IMR-90 (cell line): ENCODE results near the gene CNPY1. TPM values are rescaled to one million over a fixed set of nuclear protein-coding genes. Genes with fewer than 3 reads are reported as not detected.

Source experiments
- ATAC-seq: fragments of 200-7000 bp; cut with Tn5 transposase; 2 replicates; pipeline ENCODE4 v1.9.1; 2020; ENCODE audit warnings: low read depth, mild to moderate bottlenecking, moderate library complexity
- BruUV-seq: library from RNA; stranded (reverse); fragments of 400-500 nt; replicated peaks from 2 replicates; lab custom pipeline; 2021; lab: Mats Ljungman, UMichigan
- CTCF ChIA-PET: fragments of 300-600 bp; formaldehyde crosslinking; extraction: SDS; loops from one replicate; lab custom pipeline; 2021; ENCODE audit warnings: antibody characterized with exemption; lab: Yijun Ruan, JAX
- POLR2A ChIA-PET: fragments of 300-600 bp; sonication (Branson Sonifier 250); formaldehyde crosslinking; loops from one replicate; lab custom pipeline; 2022; ENCODE audit warnings: antibody characterized with exemption; ENCODE audit not compliant: unreplicated experiment; lab: Charles Lee
- DNase-seq: peaks from one replicate; pipeline ENCODE4 v3.0.0; 2013
- H2AFZ ChIP-seq: replicated peaks from 2 replicates; pipeline ENCODE3; 2013; ENCODE audit warnings: low read length, mild to moderate bottlenecking; ENCODE audit not compliant: poor library complexity
- H2AK5ac ChIP-seq: 2 replicates; pipeline ENCODE4 v1.6.1; 2013; ENCODE audit warnings: low read depth, low read length, inconsistent platforms
- H2AK9ac ChIP-seq: replicated peaks from 2 replicates; pipeline ENCODE3; 2013; ENCODE audit warnings: mild to moderate bottlenecking, low read depth, low read length, moderate library complexity; ENCODE audit not compliant: poor library complexity
- H2BK120ac ChIP-seq: 2 replicates; pipeline ENCODE4 v1.6.1; 2013; ENCODE audit warnings: low read depth, low read length, inconsistent platforms
- H2BK15ac ChIP-seq: 3 replicates; pipeline ENCODE4 v1.6.1; 2013; ENCODE audit warnings: low read depth, low read length, inconsistent platforms
- H2BK20ac ChIP-seq: 2 replicates; pipeline ENCODE4 v1.6.1; 2013; ENCODE audit warnings: low read depth, mild to moderate bottlenecking, inconsistent platforms, low read length, moderate library complexity
- H2BK5ac ChIP-seq: 2 replicates; pipeline ENCODE4 v1.6.1; 2013; ENCODE audit warnings: mild to moderate bottlenecking, low read depth, low read length, inconsistent platforms; ENCODE audit not compliant: poor library complexity, severe bottlenecking
- H3K14ac ChIP-seq: replicated peaks from 2 replicates; pipeline ENCODE4 v1.6.1; 2013; ENCODE audit warnings: low read depth, low read length, inconsistent platforms
- H3K18ac ChIP-seq: 2 replicates; pipeline ENCODE4 v1.6.1; 2013; ENCODE audit warnings: low read depth, low read length, control low read depth
- H3K23ac ChIP-seq: 2 replicates; pipeline ENCODE4 v1.6.1; 2013; ENCODE audit warnings: low read depth, low read length, inconsistent platforms
- H3K27ac ChIP-seq: 2 replicates; pipeline ENCODE4 v1.5.1; 2013; ENCODE audit warnings: mild to moderate bottlenecking, control low read depth, low read length; ENCODE audit not compliant: insufficient read depth
- H3K27me3 ChIP-seq: 2 replicates; pipeline ENCODE4 v1.6.1; 2013; ENCODE audit warnings: low read length; ENCODE audit not compliant: control insufficient read depth, insufficient read depth
- H3K36me3 ChIP-seq: 2 replicates; pipeline ENCODE4 v1.6.1; 2013; ENCODE audit warnings: low read length, mixed read lengths; ENCODE audit not compliant: control insufficient read depth, insufficient read depth
- H3K4ac ChIP-seq: 2 replicates; pipeline ENCODE4 v1.6.1; 2013; ENCODE audit warnings: low read depth, low read length, inconsistent platforms
- H3K4me1 ChIP-seq: 2 replicates; pipeline ENCODE4 v1.6.1; 2013; ENCODE audit warnings: low read length, mixed read lengths; ENCODE audit not compliant: control insufficient read depth, insufficient read depth
- H3K4me2 ChIP-seq: 2 replicates; pipeline ENCODE4 v1.6.1; 2013; ENCODE audit warnings: low read depth, mild to moderate bottlenecking, control low read depth, low read length, moderate library complexity
- H3K4me3 ChIP-seq: 2 replicates; pipeline ENCODE4 v1.5.1; 2013; ENCODE audit warnings: low read depth, mild to moderate bottlenecking, control low read depth, low read length, moderate library complexity; ENCODE audit not compliant: insufficient read depth
- H3K56ac ChIP-seq: 2 replicates; pipeline ENCODE4 v1.6.1; 2013; ENCODE audit warnings: low read length, inconsistent platforms; ENCODE audit not compliant: insufficient read depth; ENCODE audit errors: extremely low read depth
- H3K79me1 ChIP-seq, 2 experiments: 2 replicates each; pipeline ENCODE4 v1.6.1; 2013; ENCODE audit warnings: low read length in 2 of 2, inconsistent platforms in 1 of 2, low read depth in 1 of 2
- H3K9ac ChIP-seq: 2 replicates; pipeline ENCODE4 v1.6.1; 2013; ENCODE audit warnings: low read depth, low read length, control low read depth
- H3K9me1 ChIP-seq: 2 replicates; pipeline ENCODE4 v1.6.1; 2013; ENCODE audit warnings: low read length, inconsistent platforms; ENCODE audit not compliant: insufficient read depth
- H3K9me3 ChIP-seq: 2 replicates; pipeline ENCODE4 v1.6.1; 2013; ENCODE audit warnings: low read length; ENCODE audit not compliant: control insufficient read depth, insufficient read depth
- H4K20me1 ChIP-seq: 2 replicates; pipeline ENCODE4 v1.6.1; 2013; ENCODE audit warnings: low read length, inconsistent platforms; ENCODE audit not compliant: insufficient read depth
- H4K5ac ChIP-seq: 2 replicates; pipeline ENCODE4 v1.6.1; 2013; ENCODE audit warnings: mild to moderate bottlenecking, low read depth, low read length, control low read depth
- H4K8ac ChIP-seq, 2 experiments: 2 replicates each; pipeline ENCODE4 v1.6.1; 2013; ENCODE audit warnings: low read depth in 2 of 2, low read length in 2 of 2, control low read depth in 1 of 2, inconsistent platforms in 1 of 2
- H4K91ac ChIP-seq: 2 replicates; pipeline ENCODE4 v1.6.1; 2013; ENCODE audit warnings: low read depth, low read length, inconsistent platforms; ENCODE audit not compliant: insufficient read depth
- BHLHE40 ChIP-seq: fragments of 150-350 bp; IDR thresholded peaks from 2 replicates; pipeline ENCODE4 v1.6.1; 2016; ENCODE audit warnings: mild to moderate bottlenecking, low read depth, low read length
- CEBPB ChIP-seq: IDR thresholded peaks from 2 replicates; pipeline ENCODE4 v1.6.1; 2012; ENCODE audit warnings: low read depth, low read length, improper control_type of control experiment
- CHD1 ChIP-seq: IDR thresholded peaks from 2 replicates; pipeline ENCODE4 v1.6.1; 2012; ENCODE audit warnings: low read depth, low read length, improper control_type of control experiment
- CTCF ChIP-seq: conservative IDR thresholded peaks from 2 replicates; pipeline ENCODE4 v1.5.1; 2012; ENCODE audit warnings: mild to moderate bottlenecking, low read depth, low read length, improper control_type of control experiment
- FOS ChIP-seq: fragments of 150-350 bp; IDR thresholded peaks from 2 replicates; pipeline ENCODE4 v1.6.1; 2016; ENCODE audit warnings: low read depth, low read length
- MAFK ChIP-seq: IDR thresholded peaks from 2 replicates; pipeline ENCODE4 v1.6.1; 2012; ENCODE audit warnings: low read depth, low read length, improper control_type of control experiment
- MAZ ChIP-seq: IDR thresholded peaks from 2 replicates; pipeline ENCODE4 v1.6.1; 2012; ENCODE audit warnings: low read depth, mild to moderate bottlenecking, low read length, improper control_type of control experiment, moderate library complexity, borderline replicate concordance
- MXI1 ChIP-seq: IDR thresholded peaks from 2 replicates; pipeline ENCODE4 v1.6.1; 2012; ENCODE audit warnings: low read depth, mild to moderate bottlenecking, low read length, moderate library complexity, borderline replicate concordance
- NFE2L2 ChIP-seq: fragments of 150-350 bp; IDR thresholded peaks from 2 replicates; pipeline ENCODE4 v1.6.1; 2016; ENCODE audit warnings: low read depth, mild to moderate bottlenecking, low read length
- RAD21 ChIP-seq: IDR thresholded peaks from 2 replicates; pipeline ENCODE4 v1.6.1; 2012; ENCODE audit warnings: low read length, improper control_type of control experiment
- RCOR1 ChIP-seq: IDR thresholded peaks from 2 replicates; pipeline ENCODE4 v1.6.1; 2012; ENCODE audit warnings: mild to moderate bottlenecking, low read length, improper control_type of control experiment; ENCODE audit not compliant: insufficient replicate concordance
- RFX5 ChIP-seq: IDR thresholded peaks from 2 replicates; pipeline ENCODE4 v1.8.0; 2012; ENCODE audit warnings: low read depth, mild to moderate bottlenecking, low read length, moderate library complexity
- SMC3 ChIP-seq: fragments of 150-350 bp; IDR thresholded peaks from 2 replicates; pipeline ENCODE4 v1.6.1; 2016; ENCODE audit warnings: low read depth, mild to moderate bottlenecking, antibody characterized with exemption, low read length, moderate library complexity
- WGBS, 2 experiments: methylation state at CpG; one replicate each; pipeline versions ENCODE4 v1.1.5 to v1.1.7; 2013; ENCODE audit warnings: missing lambda C conversion rate in 2 of 2; ENCODE audit not compliant: insufficient read length in 1 of 2; ENCODE audit errors: extremely low coverage in 2 of 2; 5-methylcytosine and 5-hydroxymethylcytosine counted together
- dilution Hi-C: fragments of 300-500 bp; cut with HindIII; formaldehyde crosslinking; loops from one replicate; pipeline ENCODE4 v1.14.3; 2018; ENCODE audit warnings: low sequenced_read_pairs; ENCODE audit not compliant: unreplicated experiment
- in situ Hi-C: fragments of 300-500 bp; cut with MboI; formaldehyde crosslinking; loops from 3 replicates; pipeline ENCODE4 v1.14.3; 2019; ENCODE audit warnings: low sequenced_read_pairs, inconsistent platforms, mixed read lengths
- intact Hi-C: fragments of 100-400 bp; cut with micrococcal nuclease; formaldehyde crosslinking; loops from 2 replicates; pipeline ENCODE4 v1.10.0; 2022
- polyA plus RNA-seq, 3 experiments: library from polyadenylated mRNA; depleted of rRNA; stranded (reverse); fragments of >200 nt; gene quantifications; 2 replicates each; pipeline ENCODE4 v1.2.3, GENCODE V29; 2012; ENCODE audit warnings: low replicate concordance in 1 of 3
- total RNA-seq: library from RNA; depleted of rRNA; stranded (reverse); fragments of >200 nt; gene quantifications from 2 replicates; pipeline ENCODE4 v1.2.3, GENCODE V29; 2012

CNPY1 gene
- total and polyA plus RNA-seq, 2 of the 4 experiments (the other 2 are of a cell fraction): not detected

DNA sequence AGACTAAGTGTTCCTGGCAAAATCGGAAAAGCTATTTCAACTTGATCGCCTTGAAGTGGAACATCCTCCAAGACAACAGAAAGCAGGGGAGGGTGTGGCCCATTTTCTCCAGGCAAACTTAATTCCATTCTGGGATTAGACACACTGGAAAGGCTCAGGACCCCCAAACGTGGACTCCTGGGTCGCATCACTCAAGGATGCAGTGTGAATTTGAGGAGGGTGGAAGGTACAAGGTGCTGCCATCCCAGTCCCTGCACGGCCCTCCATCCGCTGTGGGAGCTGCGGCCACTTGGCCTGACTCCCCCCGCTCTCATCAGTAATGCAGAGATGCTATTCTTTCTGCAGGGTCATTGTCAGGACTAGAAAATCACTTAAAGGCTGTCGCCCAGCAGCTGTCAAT is 2.4 kb downstream of the CNPY1 start:
- H4K5ac ChIP-seq: no peak overlapping the region
- no peak overlapping the region for H2AK5ac ChIP-seq
- no peak overlapping the region for H2BK5ac ChIP-seq
- H2AFZ ChIP-seq: no peak overlapping the region
- no peak overlapping the region for H2BK15ac ChIP-seq
- no peak overlapping the region for H3K4ac ChIP-seq
- H3K18ac ChIP-seq: no peak overlapping the region
- H3K4me2 ChIP-seq: no peak overlapping the region
- no peak overlapping the region for H4K8ac ChIP-seq
- ChIA-PET POLR2A (no interaction called here), CTCF (interaction anchor here (0.9 kb wide), 1 partner anchor 55 kb away, joined by 3 read pairs; no protein-coding TSS in a partner anchor)
- H3K36me3 ChIP-seq: no peaks in the 10 kb centered on the region
- H3K9me3 ChIP-seq: no peaks in the 10 kb centered on the region
- intact Hi-C loops: no loop called here
- no peak overlapping the region for H3K14ac ChIP-seq
- no peaks in the 10 kb centered on the region for H3K9me1 ChIP-seq
- TF ChIP-seq CEBPB: no peak
- TF ChIP-seq MAFK: no peak
- no peak for TF ChIP-seq BHLHE40
- TF ChIP-seq CTCF: no peak
- TF ChIP-seq RFX5: no peak
- TF ChIP-seq RAD21: no peak
- no peak for TF ChIP-seq CHD1
- no peak for TF ChIP-seq MAZ
- no peak for TF ChIP-seq FOS
- no peak for TF ChIP-seq SMC3
- no peak for TF ChIP-seq NFE2L2
- no peak for TF ChIP-seq RCOR1
- no peak for TF ChIP-seq MXI1
- no peak overlapping the region for H3K27ac ChIP-seq
- H4K91ac ChIP-seq: no peak overlapping the region
- no peak overlapping the region for H3K9ac ChIP-seq
- H2AK9ac ChIP-seq: no peak overlapping the region
- H3K79me1 ChIP-seq: no peaks in the 10 kb centered on the region
- dilution Hi-C loops: no loop called here
- no peak overlapping the region for H2BK20ac ChIP-seq
- no peak overlapping the region for H3K56ac ChIP-seq
- no TSS peak for BruUV-seq
- DNase-seq (no peak), ATAC-seq (no peak)
- H2BK120ac ChIP-seq: no peak overlapping the region
- H4K20me1 ChIP-seq: no peaks in the 10 kb centered on the region
- no CpG with 5 or more reads among the region's 9 CpGs for WGBS, 2 experiments
- H3K4me1 ChIP-seq: no peaks in the 10 kb centered on the region
- no peak overlapping the region for H3K4me3 ChIP-seq
- in situ Hi-C loops: no loop called here
- H3K27me3 ChIP-seq: no peaks in the 10 kb centered on the region; the same call in none of the 2 replicates
- no peak overlapping the region for H3K23ac ChIP-seq
